HL-60 (cell line): Measurements from ENCODE around the gene TATDN2.
"Not testable (repeated sequence)": the region's sequence is repeated elsewhere in the genome, so short reads cannot be mapped to it uniquely, and the experiment has no call there.

Experiments
- DNase-seq, 2 experiments: peaks; one replicate each; pipeline ENCODE4 v3.0.0-alpha.2; 2010 to 2020; ENCODE audit warnings: low read depth in 1 of 2, low spot score in 1 of 2
- H3K27ac ChIP-seq: fragments of 250-450 bp; sonication (Bioruptor Pico); replicated peaks from 2 replicates; pipeline ENCODE4 v1.5.1; 2020; ENCODE audit warnings: mild to moderate bottlenecking, moderate library complexity
- H3K27me3 ChIP-seq: fragments of 250-450 bp; sonication (Bioruptor Pico); 2 replicates; pipeline ENCODE4 v1.5.1; 2021; ENCODE audit warnings: mild to moderate bottlenecking, moderate library complexity; ENCODE audit not compliant: insufficient read depth, poor library complexity, severe bottlenecking
- H3K4me3 ChIP-seq: replicated peaks from 2 replicates; pipeline ENCODE4 v1.5.1; 2011; ENCODE audit warnings: mild to moderate bottlenecking, control low read depth, low read length; ENCODE audit not compliant: insufficient read depth
- CTCF ChIP-seq: IDR thresholded peaks from one replicate; pipeline ENCODE4 v1.5.1; 2011; ENCODE audit warnings: low read length, control low read depth, inconsistent platforms; ENCODE audit not compliant: insufficient read depth
- GABPA ChIP-seq: IDR thresholded peaks from 2 replicates; pipeline ENCODE4 v1.6.1; 2012; ENCODE audit warnings: low read depth
- POLR2AphosphoS5 ChIP-seq: IDR thresholded peaks from 2 replicates; pipeline ENCODE4 v1.6.1; 2012; ENCODE audit warnings: low read depth
- REST ChIP-seq: IDR thresholded peaks from 2 replicates; pipeline ENCODE4 v1.6.1; 2012; ENCODE audit warnings: low read depth; ENCODE audit not compliant: insufficient replicate concordance
- SPI1 ChIP-seq: IDR thresholded peaks from 2 replicates; pipeline ENCODE4 v1.6.1; 2012; ENCODE audit warnings: low read depth, mild to moderate bottlenecking, borderline replicate concordance

Gene TATDN2

GRCh38 chr3:10265833-10266232, 17.6 kb downstream of the TATDN2 start:
- Histone ChIP-seq H3K27ac (no peak overlapping the region), H3K4me3 (no peak overlapping the region), H3K27me3 (no peaks in the 10 kb centered on the region)
- DNase-seq, result no peak
- TF ChIP-seq REST (no peak), CTCF (no peak), POLR2AphosphoS5 (no peak), SPI1 (no peak), GABPA (no peak)

GRCh38 chr3:10266936-10267335, 18.7 kb downstream of the TATDN2 start:
- not testable (repeated sequence) for DNase-seq, H3K27ac ChIP-seq, H3K27me3 ChIP-seq, H3K4me3 ChIP-seq

GRCh38 chr3:10268116-10268515, 19.9 kb downstream of the TATDN2 start:
- no peak for TF ChIP-seq SPI1
- no peak for TF ChIP-seq CTCF
- TF ChIP-seq POLR2AphosphoS5, result no peak
- TF ChIP-seq REST, result no peak
- no peak for TF ChIP-seq GABPA
- Histone ChIP-seq H3K27ac (no peak overlapping the region), H3K4me3 (no peak overlapping the region), H3K27me3 (no peaks in the 10 kb centered on the region)
- DNase-seq, result no peak

- Histone ChIP-seq H3K27ac (no peak overlapping the region), H3K4me3 (no peak overlapping the region), H3K27me3 (no peaks in the 10 kb centered on the region)
- no peak for TF ChIP-seq GABPA
- TF ChIP-seq SPI1, result no peak
- no peak for TF ChIP-seq POLR2AphosphoS5
- no peak for TF ChIP-seq REST
- no peak for TF ChIP-seq CTCF
- no peak for DNase-seq
Observed at GRCh38 chr3:10268930-10269329, 20.7 kb downstream of the TATDN2 start.
